WTC11 (cell line): ENCODE results near the gene TNS4.

Experiments
- CREB1 ChIP-seq: sonication (generic); formaldehyde crosslinking; IDR thresholded peaks from 2 replicates; pipeline ENCODE4 v1.8.0; 2023; ENCODE audit warnings: mild to moderate bottlenecking, missing genetic modification reagents
- JUN ChIP-seq: sonication (generic); formaldehyde crosslinking; IDR thresholded peaks from 2 replicates; pipeline ENCODE4 v1.8.0; 2023; ENCODE audit warnings: mild to moderate bottlenecking, missing genetic modification reagents
- NR3C1 ChIP-seq: sonication (generic); formaldehyde crosslinking; conservative IDR thresholded peaks from 2 replicates; pipeline ENCODE4 v1.8.1; 2023; ENCODE audit warnings: low read depth, mild to moderate bottlenecking, missing genetic modification reagents
- SP1 ChIP-seq: sonication (generic); formaldehyde crosslinking; conservative IDR thresholded peaks from 2 replicates; pipeline ENCODE4 v1.8.1; 2022; ENCODE audit warnings: missing genetic modification reagents
- TP53 ChIP-seq: sonication (generic); formaldehyde crosslinking; IDR thresholded peaks from 2 replicates; pipeline ENCODE4 v1.8.1; 2023; ENCODE audit warnings: mild to moderate bottlenecking, missing genetic modification reagents
- ZNF263 ChIP-seq: sonication (generic); formaldehyde crosslinking; IDR thresholded peaks from 2 replicates; pipeline ENCODE4 v1.8.1; 2022; ENCODE audit warnings: low read depth, mild to moderate bottlenecking, moderate library complexity, missing genetic modification reagents
- ZNF423 ChIP-seq: fragments of 250-450 bp; sonication (Bioruptor Pico); IDR thresholded peaks from 2 replicates; pipeline ENCODE4 v2.1.2; 2022; ENCODE audit warnings: mild to moderate bottlenecking, moderate library complexity
- TF ChIP-seq, protein P1 (sequence below): sonication (generic); formaldehyde crosslinking; IDR thresholded peaks from 2 replicates; pipeline ENCODE4 v1.8.0; 2022; ENCODE audit warnings: missing genetic modification reagents
- TF ChIP-seq, protein P2 (sequence below): fragments of 200-600 bp; IDR thresholded peaks from 2 replicates; pipeline ENCODE4 v1.8.0; 2022; ENCODE audit warnings: antibody characterized with exemption
- TF ChIP-seq, protein P3 (sequence below): sonication (generic); formaldehyde crosslinking; IDR thresholded peaks from 2 replicates; pipeline ENCODE4 v1.8.1; 2023; ENCODE audit warnings: mild to moderate bottlenecking, missing genetic modification reagents
- TF ChIP-seq, protein P4 (sequence below): sonication (generic); formaldehyde crosslinking; conservative IDR thresholded peaks from 2 replicates; pipeline ENCODE4 v1.8.1; 2022; ENCODE audit warnings: mild to moderate bottlenecking, missing genetic modification reagents

DNA sequence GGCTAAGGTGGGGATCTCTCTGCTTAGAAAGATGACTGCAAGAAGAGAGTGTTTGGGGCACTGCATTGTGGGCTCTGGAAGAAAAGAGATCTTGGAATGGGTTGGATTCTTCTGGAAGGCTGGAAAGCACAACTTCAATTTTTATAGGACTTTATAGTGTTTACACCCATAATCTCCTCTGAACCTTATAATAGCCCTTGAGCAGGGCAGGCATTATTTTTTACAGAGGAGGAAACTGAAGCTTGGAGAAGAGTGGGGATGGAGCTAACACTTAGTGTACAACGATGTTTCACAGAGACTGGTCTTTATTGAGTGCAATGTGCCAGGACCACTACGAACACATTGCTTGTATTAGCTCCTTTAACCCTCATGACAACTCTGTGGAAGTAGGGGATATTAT, 10.4 kb downstream of the TNS4 start:
- TF ChIP-seq, protein P1, sequence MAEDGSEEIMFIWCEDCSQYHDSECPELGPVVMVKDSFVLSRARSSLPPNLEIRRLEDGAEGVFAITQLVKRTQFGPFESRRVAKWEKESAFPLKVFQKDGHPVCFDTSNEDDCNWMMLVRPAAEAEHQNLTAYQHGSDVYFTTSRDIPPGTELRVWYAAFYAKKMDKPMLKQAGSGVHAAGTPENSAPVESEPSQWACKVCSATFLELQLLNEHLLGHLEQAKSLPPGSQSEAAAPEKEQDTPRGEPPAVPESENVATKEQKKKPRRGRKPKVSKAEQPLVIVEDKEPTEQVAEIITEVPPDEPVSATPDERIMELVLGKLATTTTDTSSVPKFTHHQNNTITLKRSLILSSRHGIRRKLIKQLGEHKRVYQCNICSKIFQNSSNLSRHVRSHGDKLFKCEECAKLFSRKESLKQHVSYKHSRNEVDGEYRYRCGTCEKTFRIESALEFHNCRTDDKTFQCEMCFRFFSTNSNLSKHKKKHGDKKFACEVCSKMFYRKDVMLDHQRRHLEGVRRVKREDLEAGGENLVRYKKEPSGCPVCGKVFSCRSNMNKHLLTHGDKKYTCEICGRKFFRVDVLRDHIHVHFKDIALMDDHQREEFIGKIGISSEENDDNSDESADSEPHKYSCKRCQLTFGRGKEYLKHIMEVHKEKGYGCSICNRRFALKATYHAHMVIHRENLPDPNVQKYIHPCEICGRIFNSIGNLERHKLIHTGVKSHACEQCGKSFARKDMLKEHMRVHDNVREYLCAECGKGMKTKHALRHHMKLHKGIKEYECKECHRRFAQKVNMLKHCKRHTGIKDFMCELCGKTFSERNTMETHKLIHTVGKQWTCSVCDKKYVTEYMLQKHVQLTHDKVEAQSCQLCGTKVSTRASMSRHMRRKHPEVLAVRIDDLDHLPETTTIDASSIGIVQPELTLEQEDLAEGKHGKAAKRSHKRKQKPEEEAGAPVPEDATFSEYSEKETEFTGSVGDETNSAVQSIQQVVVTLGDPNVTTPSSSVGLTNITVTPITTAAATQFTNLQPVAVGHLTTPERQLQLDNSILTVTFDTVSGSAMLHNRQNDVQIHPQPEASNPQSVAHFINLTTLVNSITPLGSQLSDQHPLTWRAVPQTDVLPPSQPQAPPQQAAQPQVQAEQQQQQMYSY (CRISPR knock-in tag) = no peak
- TF ChIP-seq, protein P2, sequence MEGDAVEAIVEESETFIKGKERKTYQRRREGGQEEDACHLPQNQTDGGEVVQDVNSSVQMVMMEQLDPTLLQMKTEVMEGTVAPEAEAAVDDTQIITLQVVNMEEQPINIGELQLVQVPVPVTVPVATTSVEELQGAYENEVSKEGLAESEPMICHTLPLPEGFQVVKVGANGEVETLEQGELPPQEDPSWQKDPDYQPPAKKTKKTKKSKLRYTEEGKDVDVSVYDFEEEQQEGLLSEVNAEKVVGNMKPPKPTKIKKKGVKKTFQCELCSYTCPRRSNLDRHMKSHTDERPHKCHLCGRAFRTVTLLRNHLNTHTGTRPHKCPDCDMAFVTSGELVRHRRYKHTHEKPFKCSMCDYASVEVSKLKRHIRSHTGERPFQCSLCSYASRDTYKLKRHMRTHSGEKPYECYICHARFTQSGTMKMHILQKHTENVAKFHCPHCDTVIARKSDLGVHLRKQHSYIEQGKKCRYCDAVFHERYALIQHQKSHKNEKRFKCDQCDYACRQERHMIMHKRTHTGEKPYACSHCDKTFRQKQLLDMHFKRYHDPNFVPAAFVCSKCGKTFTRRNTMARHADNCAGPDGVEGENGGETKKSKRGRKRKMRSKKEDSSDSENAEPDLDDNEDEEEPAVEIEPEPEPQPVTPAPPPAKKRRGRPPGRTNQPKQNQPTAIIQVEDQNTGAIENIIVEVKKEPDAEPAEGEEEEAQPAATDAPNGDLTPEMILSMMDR = no peak
- TF ChIP-seq JUN (no peak), ZNF423 (no peak), ZNF263 (no peak), NR3C1 (CRISPR knock-in tag) (no peak), CREB1 (CRISPR knock-in tag) (no peak), SP1 (no peak), TP53 (no peak)
- TF ChIP-seq, protein P3, sequence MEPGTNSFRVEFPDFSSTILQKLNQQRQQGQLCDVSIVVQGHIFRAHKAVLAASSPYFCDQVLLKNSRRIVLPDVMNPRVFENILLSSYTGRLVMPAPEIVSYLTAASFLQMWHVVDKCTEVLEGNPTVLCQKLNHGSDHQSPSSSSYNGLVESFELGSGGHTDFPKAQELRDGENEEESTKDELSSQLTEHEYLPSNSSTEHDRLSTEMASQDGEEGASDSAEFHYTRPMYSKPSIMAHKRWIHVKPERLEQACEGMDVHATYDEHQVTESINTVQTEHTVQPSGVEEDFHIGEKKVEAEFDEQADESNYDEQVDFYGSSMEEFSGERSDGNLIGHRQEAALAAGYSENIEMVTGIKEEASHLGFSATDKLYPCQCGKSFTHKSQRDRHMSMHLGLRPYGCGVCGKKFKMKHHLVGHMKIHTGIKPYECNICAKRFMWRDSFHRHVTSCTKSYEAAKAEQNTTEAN (CRISPR knock-in tag) = no peak
- TF ChIP-seq, protein P4, sequence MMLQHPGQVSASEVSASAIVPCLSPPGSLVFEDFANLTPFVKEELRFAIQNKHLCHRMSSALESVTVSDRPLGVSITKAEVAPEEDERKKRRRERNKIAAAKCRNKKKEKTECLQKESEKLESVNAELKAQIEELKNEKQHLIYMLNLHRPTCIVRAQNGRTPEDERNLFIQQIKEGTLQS = no peak
